HCT116 (cell line): ENCODE measurements around the gene SLC30A10. TPM values are rescaled to one million over a fixed set of nuclear protein-coding genes. Genes with fewer than 3 reads are reported as not detected.

Source experiments
- ATAC-seq: fragments of 200-7000 bp; cut with Tn5 transposase; 2 replicates; pipeline ENCODE4 v1.9.1; 2020; ENCODE audit warnings: mild to moderate bottlenecking, moderate library complexity
- BruUV-seq: library from RNA; stranded (reverse); fragments of 400-500 nt; replicated peaks from 2 replicates; lab custom pipeline; 2021; lab: Mats Ljungman, UMichigan
- CTCF ChIA-PET: fragments of 300-600 bp; sonication (Branson Sonifier 250); formaldehyde crosslinking; loops from one replicate; lab custom pipeline; 2021; ENCODE audit warnings: antibody characterized with exemption; lab: Charles Lee
- POLR2A ChIA-PET: fragments of 300-600, 350-600 bp; sonication (Branson Sonifier 250); formaldehyde crosslinking; loops from one replicate; lab custom pipeline; 2021; ENCODE audit warnings: antibody characterized with exemption; lab: Charles Lee
- RAD21 ChIA-PET, 2 experiments: fragments of 300-600 bp; sonication (Branson Sonifier 250); formaldehyde crosslinking; loops; one replicate each; lab custom pipeline; 2023; ENCODE audit warnings: low total read pairs in 2 of 2; ENCODE audit not compliant: uncharacterized antibody in 2 of 2, unreplicated experiment in 2 of 2, low non-redundant PET in 1 of 2; lab: Charles Lee
- DNase-seq: peaks from one replicate; pipeline ENCODE4 v3.0.0-alpha.2; 2010; ENCODE audit warnings: low read depth, low spot score
- H2AFZ ChIP-seq: fragments of 200-600 bp; shearing (Covaris generic), sonication (generic); 2 replicates; pipeline ENCODE4 v1.6.1; 2017; ENCODE audit warnings: low read depth, mixed run types, mixed read lengths, antibody characterized with exemption, low read length; ENCODE audit not compliant: poor library complexity, severe bottlenecking
- H3K27ac ChIP-seq: 2 replicates; pipeline ENCODE4 v1.5.1; 2012; ENCODE audit warnings: low read depth, low read length
- H3K27me3 ChIP-seq: fragments of 200-600 bp; sonication (generic); 2 replicates; pipeline ENCODE4 v1.6.1; 2016; ENCODE audit warnings: mixed run types, low read length, mixed read lengths; ENCODE audit not compliant: insufficient read depth
- H3K36me3 ChIP-seq, 2 experiments: fragments of 200-500 bp in 1 of 2; fragments of 200-600 bp in 1 of 2; sonication (Bioruptor generic) in 1 of 2; sonication (generic) in 1 of 2; 2 replicates each; pipeline versions ENCODE4 v1.5.1 to v1.6.1; 2014 to 2016; ENCODE audit warnings: low read length in 2 of 2, inconsistent platforms in 1 of 2, mixed read lengths in 1 of 2, mixed run types in 1 of 2; ENCODE audit not compliant: insufficient read depth in 2 of 2, control insufficient read depth in 1 of 2
- H3K4me1 ChIP-seq, 2 experiments: fragments of 200-600 bp in 1 of 2; sonication (generic) in 1 of 2; 2 replicates each; pipeline versions ENCODE4 v1.5.1 to v1.6.1; 2012 to 2017; ENCODE audit warnings: low read length in 2 of 2, inconsistent platforms in 1 of 2, mild to moderate bottlenecking in 1 of 2, mixed read lengths in 1 of 2, mixed run types in 1 of 2, moderate library complexity in 1 of 2; ENCODE audit not compliant: insufficient read depth in 2 of 2, control insufficient read depth in 1 of 2
- H3K4me2 ChIP-seq: fragments of 200-600 bp; sonication (generic); 2 replicates; pipeline ENCODE4 v1.6.1; 2017; ENCODE audit warnings: mixed run types, low read length, mixed read lengths
- H3K4me3 ChIP-seq, 2 experiments: fragments of 200-600 bp in 1 of 2; sonication (generic) in 1 of 2; replicated peaks in 1 of 2; 2 replicates each; pipeline ENCODE4 v1.5.1; 2011 to 2016; ENCODE audit warnings: low read length in 2 of 2, control low read depth in 1 of 2, low read depth in 1 of 2, mild to moderate bottlenecking in 1 of 2, mixed read lengths in 1 of 2, mixed run types in 1 of 2
- H3K79me2 ChIP-seq: fragments of 200-600 bp; sonication (generic); 2 replicates; pipeline ENCODE4 v1.6.1; 2017; ENCODE audit warnings: mild to moderate bottlenecking, mixed run types, low read length, moderate library complexity, mixed read lengths; ENCODE audit not compliant: insufficient read depth
- H3K9ac ChIP-seq: fragments of 200-600 bp; sonication (generic); 2 replicates; pipeline ENCODE4 v1.6.1; 2016; ENCODE audit warnings: low read length, mixed read lengths
- H3K9me2 ChIP-seq: fragments of 200-600 bp; sonication (generic), shearing (Covaris generic); 2 replicates; pipeline ENCODE4 v1.6.1; 2017; ENCODE audit warnings: mixed run types, mild to moderate bottlenecking, moderate library complexity; ENCODE audit not compliant: insufficient read depth
- H3K9me3 ChIP-seq, 2 experiments: fragments of 200-500 bp in 1 of 2; fragments of 200-600 bp in 1 of 2; sonication (Bioruptor generic) in 1 of 2; sonication (generic) in 1 of 2; 2 replicates each; pipeline ENCODE4 v1.6.1; 2014 to 2017; ENCODE audit warnings: low read length in 2 of 2, mixed read lengths in 2 of 2, inconsistent platforms in 1 of 2, low read depth in 1 of 2, mild to moderate bottlenecking in 1 of 2, mixed run types in 1 of 2, moderate library complexity in 1 of 2; ENCODE audit not compliant: control insufficient read depth in 1 of 2, insufficient read depth in 1 of 2
- H4K20me1 ChIP-seq: fragments of 200-600 bp; sonication (generic), shearing (Covaris generic); 2 replicates; pipeline ENCODE4 v1.6.1; 2017; ENCODE audit warnings: mixed run types, mild to moderate bottlenecking, moderate library complexity; ENCODE audit not compliant: insufficient read depth
- CTCF ChIP-seq, 3 experiments: fragments of 200-600 bp in 1 of 3; sonication (generic) in 1 of 3; IDR thresholded peaks in 2 of 3; conservative IDR thresholded peaks in 1 of 3; 2 replicates each; pipeline ENCODE4 v1.5.1; 2012 to 2017; ENCODE audit warnings: low read depth in 2 of 3, low read length in 2 of 3, antibody characterized with exemption in 1 of 3, borderline replicate concordance in 1 of 3, control low read depth in 1 of 3, mild to moderate bottlenecking in 1 of 3, mixed read lengths in 1 of 3, mixed run types in 1 of 3, moderate library complexity in 1 of 3; ENCODE audit not compliant: insufficient read depth in 1 of 3
- EGR1 ChIP-seq: IDR thresholded peaks from 2 replicates; pipeline ENCODE4 v1.6.1; 2012; ENCODE audit warnings: low read depth
- ELF1 ChIP-seq: IDR thresholded peaks from 2 replicates; pipeline ENCODE4 v1.6.1; 2012; ENCODE audit warnings: low read depth, borderline replicate concordance
- EZH2 ChIP-seq: fragments of 200-600 bp; sonication (generic); IDR thresholded peaks from 2 replicates; pipeline ENCODE4 v1.6.1; 2017; ENCODE audit warnings: antibody characterized with exemption, mixed run types
- EZH2phosphoT487 ChIP-seq: fragments of 200-600 bp; IDR thresholded peaks from 2 replicates; pipeline ENCODE4 v1.6.1; 2018; ENCODE audit warnings: antibody characterized with exemption, borderline replicate concordance
- JUND ChIP-seq: IDR thresholded peaks from 2 replicates; pipeline ENCODE4 v1.6.1; 2012
- MAX ChIP-seq: IDR thresholded peaks from 2 replicates; pipeline ENCODE4 v1.6.1; 2012
- POLR2A ChIP-seq: IDR thresholded peaks from 2 replicates; pipeline ENCODE4 v1.7.0; 2011; ENCODE audit warnings: borderline replicate concordance; ENCODE audit not compliant: insufficient read depth, insufficient read length; ENCODE audit errors: extremely low read depth
- POLR2AphosphoS5 ChIP-seq: IDR thresholded peaks from 2 replicates; pipeline ENCODE4 v1.6.1; 2011; ENCODE audit warnings: mild to moderate bottlenecking, low read depth, low read length, moderate library complexity
- REST ChIP-seq: IDR thresholded peaks from 2 replicates; pipeline ENCODE4 v1.6.1; 2012; ENCODE audit warnings: low read depth
- SIN3A ChIP-seq: IDR thresholded peaks from 2 replicates; pipeline ENCODE4 v1.6.1; 2012; ENCODE audit warnings: low read depth
- SP1 ChIP-seq: IDR thresholded peaks from 2 replicates; pipeline ENCODE4 v1.6.1; 2012; ENCODE audit warnings: low read depth
- SRF ChIP-seq: IDR thresholded peaks from 2 replicates; pipeline ENCODE4 v1.6.1; 2012; ENCODE audit warnings: low read depth
- TCF7L2 ChIP-seq: IDR thresholded peaks from 2 replicates; pipeline ENCODE4 v1.7.0; 2011; ENCODE audit warnings: borderline replicate concordance, inconsistent platforms; ENCODE audit not compliant: insufficient read depth, insufficient read length; ENCODE audit errors: extremely low read depth
- YY1 ChIP-seq: IDR thresholded peaks from 2 replicates; pipeline ENCODE4 v1.6.1; 2011; ENCODE audit warnings: low read length, low read depth, moderate library complexity, mild to moderate bottlenecking; ENCODE audit not compliant: insufficient replicate concordance; ENCODE audit errors: extremely low read depth
- ZBTB33 ChIP-seq: IDR thresholded peaks from 2 replicates; pipeline ENCODE4 v1.6.1; 2011; ENCODE audit warnings: mild to moderate bottlenecking, low read length, moderate library complexity; ENCODE audit not compliant: insufficient replicate concordance; ENCODE audit errors: extremely low read depth
- ZFX ChIP-seq: fragments of 450-650 bp; IDR thresholded peaks from 2 replicates; pipeline ENCODE4 v1.6.1; 2017
- ZNF274 ChIP-seq: fragments of 200-500 bp; sonication (Bioruptor generic); IDR thresholded peaks from 2 replicates; pipeline ENCODE4 v1.6.1; 2014; ENCODE audit warnings: mild to moderate bottlenecking, low read depth, low read length, inconsistent platforms
- intact Hi-C: fragments of 100-400 bp; cut with micrococcal nuclease; formaldehyde crosslinking; loops from 2 replicates; pipeline ENCODE4 v1.10.0; 2022
- total RNA-seq: library from RNA; stranded (reverse); gene quantifications from one replicate; pipeline ENCODE4 v1.2.1, GENCODE V29; 2021; ENCODE audit not compliant: unreplicated experiment

The SLC30A10 gene
- total RNA-seq, 1 experiment from 2014 or later = 0.15 TPM

GRCh38 chr1:219928791-219929118 lies 398 bp upstream of the SLC30A10 start:
- TF ChIP-seq EZH2phosphoT487 (no peak), EGR1 (no peak), ZBTB33 (no peak), JUND (no peak), TCF7L2 (no peak), SIN3A (no peak), SP1 (no peak), ZNF274 (no peak), ZFX (no peak), MAX (no peak), CTCF (IDR thresholded peaks at IDR 0.05 in 2 of 3, conservative IDR thresholded peaks at IDR 0.05 in 1 of 3; ENCODE audit: borderline replicate concordance in 1 of 3, insufficient read depth in 1 of 3, low read depth in 2 of 3, low read length in 2 of 3) (no peak), SRF (no peak), YY1 (no peak), ELF1 (no peak), REST (no peak), POLR2A (no peak), POLR2AphosphoS5 (no peak), EZH2 (no peak)
- BruUV-seq = no TSS peak
- DNase-seq (no peak), ATAC-seq (no peak)
- Histone ChIP-seq H3K27me3 (no peaks in the 10 kb centered on the region), H3K9me2 (no peaks in the 10 kb centered on the region), H3K79me2 (no peaks in the 10 kb centered on the region), H3K4me1 (peaks cover 0 to 4% of the 10 kb centered on the region in 2 experiments; a peak in 1 of 4 replicates), H3K36me3 (no peaks in the 10 kb centered on the region), H3K4me3 (no peak overlapping the region), H2AFZ (no peak overlapping the region), H3K9ac (no peak overlapping the region), H3K27ac (no peak overlapping the region), H4K20me1 (no peaks in the 10 kb centered on the region), H3K4me2 (no peak overlapping the region), H3K9me3 (no peaks in the 10 kb centered on the region)
- CTCF ChIA-PET = no interaction called here
- RAD21 ChIA-PET = no interaction called here
- intact Hi-C loops = no loop called here
- POLR2A ChIA-PET = no interaction called here
